ENCODE data around the gene GRK5. TPM values are rescaled to one million over a fixed set of nuclear protein-coding genes. Genes with fewer than 3 reads are reported as not detected.

Gene GRK5
- polyA plus RNA-seq, 1 donor from 2014 or later, result 34.9 TPM

- H3K27me3 ChIP-seq (ENCODE audit: insufficient read depth, low read depth, low read length), result no peaks in the 10 kb centered on the region
Measured at GRCh38 chr10:119308551-119309422, 101.4 kb downstream of the GRK5 start.

GRCh38 chr10:119309423-119309770, 102.0 kb downstream of the GRK5 start:
- no peaks in the 10 kb centered on the region for H3K9me3 ChIP-seq (ENCODE audit: low read length)
- H4K20me1 ChIP-seq (ENCODE audit: insufficient read depth), result no peaks in the 10 kb centered on the region
- H3K9me2 ChIP-seq (ENCODE audit: insufficient read depth, low read length), result no peaks in the 10 kb centered on the region
- H3K36me3 ChIP-seq (ENCODE audit: insufficient read depth, low read length), result no peaks in the 10 kb centered on the region
- no peak overlapping the region for H3K4me3 ChIP-seq (ENCODE audit: low read length)
- H3K79me2 ChIP-seq (replicated peaks; ENCODE audit: insufficient read depth, low read length), result no peaks in the 10 kb centered on the region
- no peak overlapping the region for H3K4me2 ChIP-seq (ENCODE audit: low read length)
- no peak overlapping the region for H3K9ac ChIP-seq (ENCODE audit: low read length)
- no peak overlapping the region for H3K27ac ChIP-seq (ENCODE audit: low read length)
- TF ChIP-seq SMC3 (conservative IDR thresholded peaks at IDR 0.05; ENCODE audit: poor library complexity) (no peak), TAF1 (IDR thresholded peaks at IDR 0.05; ENCODE audit: low read depth) (no peak), RAD21 (conservative IDR thresholded peaks at IDR 0.05) (no peak), REST (IDR thresholded peaks at IDR 0.05; ENCODE audit: borderline replicate concordance) (no peak), EP300 (conservative IDR thresholded peaks at IDR 0.05; ENCODE audit: poor library complexity, severe bottlenecking) (no peak), EZH2 (IDR thresholded peaks at IDR 0.05; ENCODE audit: borderline replicate concordance, insufficient read depth, low read length, poor library complexity, severe bottlenecking) (no peak)
- no peaks in the 10 kb centered on the region for H3F3A ChIP-seq (ENCODE audit: insufficient read depth, low read length, poor library complexity, severe bottlenecking)
- no peak overlapping the region for H2AFZ ChIP-seq (ENCODE audit: low read depth, low read length)
- no peaks in the 10 kb centered on the region for H3K27me3 ChIP-seq (ENCODE audit: insufficient read depth, low read depth, low read length)

More at GRCh38 chr10:119308551-119309422, 101.4 kb downstream of the GRK5 start:
- Histone ChIP-seq H3K9ac (ENCODE audit: low read length) (no peak overlapping the region), H3F3A (ENCODE audit: insufficient read depth, low read length, poor library complexity, severe bottlenecking) (no peaks in the 10 kb centered on the region), H3K27ac (ENCODE audit: low read length) (no peak overlapping the region), H4K20me1 (ENCODE audit: insufficient read depth) (no peaks in the 10 kb centered on the region), H3K79me2 (replicated peaks; ENCODE audit: insufficient read depth, low read length) (no peaks in the 10 kb centered on the region), H3K4me2 (ENCODE audit: low read length) (no peak overlapping the region), H3K9me3 (ENCODE audit: low read length) (no peaks in the 10 kb centered on the region), H3K9me2 (ENCODE audit: insufficient read depth, low read length) (no peaks in the 10 kb centered on the region), H3K4me3 (ENCODE audit: low read length) (no peak overlapping the region), H2AFZ (ENCODE audit: low read depth, low read length) (no peak overlapping the region), H3K36me3 (ENCODE audit: insufficient read depth, low read length) (no peaks in the 10 kb centered on the region)
- TF ChIP-seq EZH2 (IDR thresholded peaks at IDR 0.05; ENCODE audit: borderline replicate concordance, insufficient read depth, low read length, poor library complexity, severe bottlenecking) (no peak), EP300 (conservative IDR thresholded peaks at IDR 0.05; ENCODE audit: poor library complexity, severe bottlenecking) (no peak), TAF1 (IDR thresholded peaks at IDR 0.05; ENCODE audit: low read depth) (no peak), SMC3 (conservative IDR thresholded peaks at IDR 0.05; ENCODE audit: poor library complexity) (no peak), MXI1 (conservative IDR thresholded peaks at IDR 0.05; ENCODE audit: poor library complexity, severe bottlenecking) (no peak), CTCF (IDR thresholded peaks at IDR 0.05; ENCODE audit: poor library complexity, severe bottlenecking) (no peak), RAD21 (conservative IDR thresholded peaks at IDR 0.05) (no peak), POLR2AphosphoS5 (IDR thresholded peaks at IDR 0.05) (no peak), REST (IDR thresholded peaks at IDR 0.05; ENCODE audit: borderline replicate concordance) (no peak)
